Hematopoietic multipotent progenitor cell (in vitro differentiated cells): ENCODE measurements around the gene OR1N1. TPM values are rescaled to one million over a fixed set of nuclear protein-coding genes. Genes with fewer than 3 reads are reported as not detected.

Source experiments
- total RNA-seq: library from RNA; depleted of rRNA; stranded (reverse); fragments of >200 nt; gene quantifications from one replicate; pipeline ENCODE4 v1.2.3, GENCODE V29; 2012

OR1N1 gene
- total RNA-seq, 1 donor, result not detected

Other genes with a start within 250 kb of the OR1N1 start
- 49.8 TPM for gene PTGS1, start 156.3 kb downstream of the OR1N1 start, total RNA-seq
- gene OR1J1, start 49.4 kb downstream of the OR1N1 start, total RNA-seq, result under 0.01 TPM
- 0.27 TPM for gene OR1J2, start 16.5 kb downstream of the OR1N1 start, total RNA-seq
- under 0.01 TPM for gene OR1J4, start 8.2 kb downstream of the OR1N1 start, total RNA-seq
- 0.27 TPM for gene OR1N2, start 25.8 kb upstream of the OR1N1 start, total RNA-seq
- 0.27 TPM for gene OR1L8, start 56.1 kb upstream of the OR1N1 start, total RNA-seq
- gene OR1Q1, start 87.4 kb upstream of the OR1N1 start, total RNA-seq, result under 0.01 TPM
- gene OR1B1, start 130.3 kb upstream of the OR1N1 start, total RNA-seq, result 0.27 TPM
- gene OR1L1, start 134.4 kb upstream of the OR1N1 start, total RNA-seq, result not detected
- not detected for gene OR1L3, start 147.8 kb upstream of the OR1N1 start, total RNA-seq
- gene OR1L4, start 196.7 kb upstream of the OR1N1 start, total RNA-seq, result not detected
- gene OR1L6, start 215.0 kb upstream of the OR1N1 start, total RNA-seq, result not detected